ENCODE results near the gene ENTREP1.

- TF ChIP-seq EZH2 (IDR thresholded peaks at IDR 0.05; ENCODE audit: borderline replicate concordance, low read length) = no peak
- no peak for TF ChIP-seq CTCF (IDR thresholded peaks at IDR 0.05; ENCODE audit: low read length)
Measured at GRCh38 chr9:69317894-69318293, 7.1 kb upstream of the ENTREP1 start.
